Measurements from ENCODE around the gene NAALADL2.
"Not testable (repeated sequence)": the region's sequence is repeated elsewhere in the genome, so short reads cannot be mapped to it uniquely, and the experiment has no call there.

Gene NAALADL2

GRCh38 chr3:175511219-175511785 is 652.2 kb downstream of the NAALADL2 start:
- in situ Hi-C loops (cut with HindIII; ENCODE audit: low sequenced_read_pairs) = no loop called here
- no peak for DNase-seq (ENCODE audit: low read depth)
- no peak for TF ChIP-seq CTCF (IDR thresholded peaks at IDR 0.05; ENCODE audit: low read depth, low read length, missing control alignments)

GRCh38 chr3:175512700-175513099 is 653.6 kb downstream of the NAALADL2 start:
- no peak overlapping the region for H3K4me3 ChIP-seq (ENCODE audit: low read depth, low read length)
- in situ Hi-C loops (cut with HindIII; ENCODE audit: low sequenced_read_pairs) = no loop called here
- TF ChIP-seq CTCF (IDR thresholded peaks at IDR 0.05; ENCODE audit: low read depth, low read length, missing control alignments) = no peak
- no peak for DNase-seq (ENCODE audit: low read depth)

More at GRCh38 chr3:175511219-175511785, 652.2 kb downstream of the NAALADL2 start:
- no peak overlapping the region for H3K4me3 ChIP-seq (ENCODE audit: low read depth, low read length)

- in situ Hi-C loops (cut with HindIII; ENCODE audit: low sequenced_read_pairs) = no loop called here
- H3K4me3 ChIP-seq (ENCODE audit: low read depth, low read length) = no peak overlapping the region
- no peak for TF ChIP-seq CTCF (IDR thresholded peaks at IDR 0.05; ENCODE audit: low read depth, low read length, missing control alignments)
- DNase-seq (ENCODE audit: low read depth) = no peak
These were observed 659.3 kb downstream of the NAALADL2 start for GRCh38 chr3:175518459-175518858.

- no peak for TF ChIP-seq CTCF (IDR thresholded peaks at IDR 0.05; ENCODE audit: low read depth, low read length, missing control alignments)
- no peak overlapping the region for H3K4me3 ChIP-seq (ENCODE audit: low read depth, low read length)
- in situ Hi-C loops (cut with HindIII; ENCODE audit: low sequenced_read_pairs) = no loop called here
- DNase-seq (ENCODE audit: low read depth) = no peak
These were observed 662.3 kb downstream of the NAALADL2 start for GRCh38 chr3:175521406-175521805.

GRCh38 chr3:175526191-175526590 is 667.1 kb downstream of the NAALADL2 start:
- no peak for TF ChIP-seq CTCF (IDR thresholded peaks at IDR 0.05; ENCODE audit: low read depth, low read length, missing control alignments)
- no peak for DNase-seq (ENCODE audit: low read depth)
- peak overlapping the region; percentile 36 for H3K4me3 ChIP-seq (ENCODE audit: low read depth, low read length)
- in situ Hi-C loops (cut with HindIII; ENCODE audit: low sequenced_read_pairs) = no loop called here

GRCh38 chr3:175526609-175527280 is 667.6 kb downstream of the NAALADL2 start:
- TF ChIP-seq CTCF (IDR thresholded peaks at IDR 0.05; ENCODE audit: low read depth, low read length, missing control alignments) = no peak
- in situ Hi-C loops (cut with HindIII; ENCODE audit: low sequenced_read_pairs) = no loop called here
- peak overlapping the region; percentile 36 for H3K4me3 ChIP-seq (ENCODE audit: low read depth, low read length)
- DNase-seq (ENCODE audit: low read depth) = no peak

- H3K4me3 ChIP-seq (ENCODE audit: low read depth, low read length); DNase-seq (ENCODE audit: low read depth); in situ Hi-C loops (cut with HindIII; ENCODE audit: low sequenced_read_pairs): not testable (repeated sequence)
These were observed 669.6 kb downstream of the NAALADL2 start for GRCh38 chr3:175528693-175529092.

Data from astrocyte of the cerebellum (primary cell).